Measurements from ENCODE around the gene PLEKHM3. TPM values are rescaled to one million over a fixed set of nuclear protein-coding genes. Genes with fewer than 3 reads are reported as not detected.
"Not testable (repeated sequence)": the region's sequence is repeated elsewhere in the genome, so short reads cannot be mapped to it uniquely, and the experiment has no call there.

The PLEKHM3 gene
- total RNA-seq, 1 donor from 2014 or later: 5.7 TPM

- intact Hi-C loops (cut with micrococcal nuclease): no loop called here
Measured at GRCh38 chr2:207930747-207931146, 94.6 kb downstream of the PLEKHM3 start.

GRCh38 chr2:207929923-207930322, 95.4 kb downstream of the PLEKHM3 start:
- intact Hi-C loops (cut with micrococcal nuclease): no loop called here

GRCh38 chr2:207928079-207928478, 97.2 kb downstream of the PLEKHM3 start:
- intact Hi-C loops (cut with micrococcal nuclease): no loop called here

GRCh38 chr2:207926989-207927300, 98.4 kb downstream of the PLEKHM3 start:
- intact Hi-C loops (cut with micrococcal nuclease): no loop called here

GRCh38 chr2:207926133-207926988, 99.0 kb downstream of the PLEKHM3 start:
- intact Hi-C loops (cut with micrococcal nuclease): no loop called here

- intact Hi-C loops (cut with micrococcal nuclease): no loop called here
Measured at GRCh38 chr2:207925601-207926000, 99.7 kb downstream of the PLEKHM3 start.

GRCh38 chr2:207921606-207922005, 103.7 kb downstream of the PLEKHM3 start:
- intact Hi-C loops (cut with micrococcal nuclease): no loop called here

- intact Hi-C loops (cut with micrococcal nuclease): no loop called here
Measured at GRCh38 chr2:207920721-207921120, 104.6 kb downstream of the PLEKHM3 start.

GRCh38 chr2:207920321-207920720, 105.0 kb downstream of the PLEKHM3 start:
- intact Hi-C loops (cut with micrococcal nuclease): no loop called here

- intact Hi-C loops (cut with micrococcal nuclease): no loop called here
Measured at GRCh38 chr2:207919164-207919919, 106.0 kb downstream of the PLEKHM3 start.

GRCh38 chr2:207914716-207915115, 110.6 kb downstream of the PLEKHM3 start:
- intact Hi-C loops (cut with micrococcal nuclease): no loop called here

- intact Hi-C loops (cut with micrococcal nuclease): no loop called here
Measured at GRCh38 chr2:207913772-207914358, 111.5 kb downstream of the PLEKHM3 start.

- intact Hi-C loops (cut with micrococcal nuclease): no loop called here
Measured at GRCh38 chr2:207911856-207912255, 113.5 kb downstream of the PLEKHM3 start.

GRCh38 chr2:207911215-207911614, 114.1 kb downstream of the PLEKHM3 start:
- intact Hi-C loops (cut with micrococcal nuclease): no loop called here

- intact Hi-C loops (cut with micrococcal nuclease): not testable (repeated sequence)
Measured at GRCh38 chr2:207906495-207906894, 118.8 kb downstream of the PLEKHM3 start.

GRCh38 chr2:207905546-207905945, 119.8 kb downstream of the PLEKHM3 start:
- intact Hi-C loops (cut with micrococcal nuclease): no loop called here

GRCh38 chr2:207903236-207903635, 122.1 kb downstream of the PLEKHM3 start:
- intact Hi-C loops (cut with micrococcal nuclease): no loop called here

- intact Hi-C loops (cut with micrococcal nuclease): no loop called here
Measured at GRCh38 chr2:207902821-207903220, 122.5 kb downstream of the PLEKHM3 start.

- intact Hi-C loops (cut with micrococcal nuclease): no loop called here
Measured at GRCh38 chr2:207901829-207902228, 123.5 kb downstream of the PLEKHM3 start.

- intact Hi-C loops (cut with micrococcal nuclease): no loop called here
Measured at GRCh38 chr2:207901401-207901800, 123.9 kb downstream of the PLEKHM3 start.

- intact Hi-C loops (cut with micrococcal nuclease): no loop called here
Measured at GRCh38 chr2:207898354-207898695, 127.0 kb downstream of the PLEKHM3 start.

Data from T-helper 2 cell treated with Interferon-gamma antibody and Interleukin-4, amounts not matched to agents 100 ng/mL and 5 ng/mL, for 36 hours (primary cell).